GM08714 (cell line): Measurements from ENCODE around the gene SEC23IP.

ENCODE experiments used
- H3K4me3 ChIP-seq: fragments of 200-500 bp; sonication (Bioruptor generic); 2 replicates; pipeline ENCODE4 v1.5.1; 2014; ENCODE audit warnings: mild to moderate bottlenecking, low read length, inconsistent platforms
- ZNF274 ChIP-seq: IDR thresholded peaks from 2 replicates; pipeline ENCODE4 v1.6.1; 2012; ENCODE audit warnings: mild to moderate bottlenecking, low read depth, low read length

SEC23IP gene

GRCh38 chr10:119892188-119893065, at the start of gene SEC23IP:
Gene SEC23IP, plus strand, starts transcription at chr10:119892730. Its CDS starts 53 bp downstream, at chr10:119892783.
- peak within 1 kb of the TSS; percentile 83 for H3K4me3 ChIP-seq
- TF ChIP-seq ZNF274, result no peak

- H3K4me3 ChIP-seq, result no peak overlapping the region
- no peak for TF ChIP-seq ZNF274
These were observed 46.9 kb upstream of the SEC23IP start for GRCh38 chr10:119845656-119846055.

DNA sequence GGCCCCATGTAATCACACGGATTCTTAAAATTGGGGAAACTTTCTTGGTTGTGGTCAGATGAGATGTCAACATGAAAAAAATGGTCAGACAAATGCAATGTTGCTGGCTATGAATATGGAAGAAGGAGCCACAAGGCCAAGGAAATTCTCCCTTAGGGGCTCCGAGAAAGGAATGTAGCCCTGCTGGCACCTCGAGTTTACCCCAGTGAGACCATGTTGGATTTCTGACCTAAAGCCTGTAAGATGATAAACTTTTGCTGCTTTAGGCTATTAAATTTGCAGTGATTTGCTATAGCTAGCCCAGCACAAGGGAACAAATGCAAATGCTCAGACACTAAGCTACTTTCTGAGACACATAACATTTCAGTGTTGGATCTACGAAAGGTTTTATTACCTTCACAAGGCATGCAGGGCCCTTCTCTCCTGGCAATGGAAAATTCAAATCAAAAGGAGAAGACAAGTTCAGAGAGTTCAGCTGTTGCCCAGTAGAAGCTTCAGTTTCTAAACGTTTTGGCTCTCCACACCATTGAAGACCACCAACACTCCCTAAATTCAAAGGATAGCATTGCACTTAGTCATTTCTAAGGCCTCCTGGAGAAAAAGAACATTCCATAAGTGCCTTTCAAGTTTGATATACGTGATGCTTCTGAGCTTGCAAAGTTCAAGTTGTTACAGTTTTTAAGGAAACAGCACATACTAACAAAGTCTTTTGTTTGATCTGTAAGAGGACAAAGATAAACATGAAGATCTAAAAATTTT, 43.3 kb upstream of the SEC23IP start:
- no peak overlapping the region for H3K4me3 ChIP-seq
- no peak for TF ChIP-seq ZNF274

DNA sequence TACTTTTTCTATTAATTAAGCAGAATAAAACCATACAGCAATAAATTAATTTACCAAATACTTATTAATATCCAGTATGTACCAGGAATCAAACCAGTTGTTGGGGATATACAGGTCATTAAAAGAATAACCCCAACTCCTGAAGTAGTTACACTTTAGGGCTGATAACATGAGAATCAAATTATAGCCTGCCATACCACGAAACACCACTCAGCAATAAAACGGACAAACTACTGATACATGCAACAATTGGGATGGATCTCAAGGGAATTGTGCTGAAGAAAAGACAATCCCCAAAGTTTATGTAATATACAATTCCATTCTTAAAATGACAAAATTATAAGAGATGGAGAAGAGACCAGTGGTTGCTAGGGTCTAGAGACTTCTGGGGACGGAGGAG, 42.6 kb upstream of the SEC23IP start:
- no peak overlapping the region for H3K4me3 ChIP-seq
- TF ChIP-seq ZNF274, result no peak

DNA sequence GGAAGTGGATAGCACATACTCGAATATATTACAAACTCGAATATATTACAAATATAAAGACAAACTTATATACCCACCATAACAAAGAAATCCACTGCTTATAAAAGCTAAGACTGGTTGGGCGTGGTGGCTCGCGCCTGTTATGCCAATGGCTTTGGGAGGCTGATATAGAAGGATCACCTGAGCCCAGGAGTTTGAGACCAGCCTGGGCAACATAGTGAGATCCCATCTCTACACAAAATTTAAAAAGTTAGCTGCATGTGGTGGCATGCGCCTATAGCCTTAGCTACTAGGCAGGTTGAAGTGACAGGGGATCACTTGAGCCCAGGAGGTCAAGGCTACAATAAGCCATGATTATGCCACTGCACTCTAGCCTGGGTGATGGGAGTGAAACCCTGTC, 40.3 kb upstream of the SEC23IP start:
- no peak overlapping the region for H3K4me3 ChIP-seq
- TF ChIP-seq ZNF274, result no peak

DNA sequence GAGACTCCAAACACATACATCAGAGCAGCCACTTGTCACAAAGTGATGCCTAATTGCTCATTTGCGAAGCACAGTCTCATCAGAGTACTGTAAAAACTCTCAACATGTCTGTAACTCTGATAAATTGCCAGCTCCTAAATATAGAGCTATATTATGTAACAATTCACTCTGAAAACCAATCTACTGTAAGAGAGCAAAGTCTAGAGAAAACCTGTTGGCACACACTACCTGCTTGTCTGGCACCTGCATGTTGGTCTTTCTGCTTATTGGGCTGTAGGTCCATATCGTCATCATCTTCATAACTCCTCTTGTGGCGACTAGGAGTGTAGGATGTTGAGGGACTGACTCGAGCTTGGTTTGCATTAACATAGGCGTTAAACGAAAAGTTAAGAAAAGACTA, 39.7 kb upstream of the SEC23IP start:
- no peak for TF ChIP-seq ZNF274
- H3K4me3 ChIP-seq, result no peak overlapping the region

DNA sequence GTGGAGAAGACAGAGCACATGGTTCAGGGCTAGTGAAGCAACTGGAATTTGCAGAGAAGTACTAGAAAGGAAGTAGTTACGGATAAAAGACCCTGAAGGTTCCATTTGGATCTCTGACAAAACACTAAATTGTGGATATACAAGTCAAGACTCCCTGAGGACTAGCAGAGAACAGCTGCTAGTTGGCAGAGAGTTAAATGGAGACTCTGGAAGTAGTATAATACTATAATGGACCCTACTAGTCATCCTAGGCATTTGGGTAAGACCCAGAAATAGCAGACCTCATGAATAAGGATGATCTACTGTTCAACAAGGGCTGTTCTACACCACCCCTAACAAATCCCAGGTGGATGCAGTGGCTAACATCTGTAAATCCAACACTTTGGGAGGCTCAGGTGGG, 39.0 kb upstream of the SEC23IP start:
- no peak overlapping the region for H3K4me3 ChIP-seq
- TF ChIP-seq ZNF274, result no peak

- H3K4me3 ChIP-seq, result no peak overlapping the region
- TF ChIP-seq ZNF274, result no peak
These were observed 34.5 kb upstream of the SEC23IP start for GRCh38 chr10:119858063-119858462.

DNA sequence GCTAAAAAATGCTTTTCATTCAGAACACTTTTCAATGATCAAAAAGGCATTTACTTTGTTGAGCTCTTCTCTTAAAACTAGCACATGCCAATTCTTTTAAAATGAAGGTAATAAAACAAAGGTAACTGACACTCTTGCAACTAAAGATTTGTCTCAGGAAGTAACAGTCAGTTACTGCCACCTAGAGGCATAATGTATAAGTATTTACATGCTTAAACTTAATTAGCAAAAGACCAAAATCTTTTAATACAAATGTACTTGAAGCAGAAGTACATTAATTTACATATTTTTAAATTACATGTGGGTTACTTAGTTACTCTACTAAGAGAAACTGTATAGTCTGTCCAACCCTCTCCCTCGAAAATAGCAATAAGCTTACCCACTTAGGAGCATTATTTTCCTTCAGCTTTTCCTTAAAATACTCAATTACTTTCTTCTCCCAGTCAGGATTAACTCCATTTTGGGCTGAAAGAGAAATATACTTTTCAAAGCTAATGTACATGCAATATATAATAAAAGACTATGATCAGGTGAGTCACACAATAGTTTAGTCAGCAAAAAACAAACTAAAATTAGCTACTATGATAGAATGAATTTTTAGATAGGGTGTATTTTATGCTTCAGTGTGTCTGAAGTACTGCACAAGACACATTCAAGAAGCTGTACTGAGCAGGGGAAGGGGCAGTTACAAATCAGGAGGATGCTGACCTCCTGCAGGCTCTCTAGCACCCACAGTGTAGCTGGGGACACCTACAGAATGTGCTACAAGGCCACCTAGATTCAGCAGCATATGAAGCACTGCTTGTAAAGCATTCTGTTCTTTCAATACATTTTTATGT, 32.9 kb upstream of the SEC23IP start:
- H3K4me3 ChIP-seq, result no peak overlapping the region; the same call in 1 of the 2 replicates
- TF ChIP-seq ZNF274, result no peak

- TF ChIP-seq ZNF274, result no peak
- H3K4me3 ChIP-seq, result no peak overlapping the region
These were observed 31.5 kb upstream of the SEC23IP start for GRCh38 chr10:119860866-119861607.

GRCh38 chr10:119862524-119862923, 30.0 kb upstream of the SEC23IP start:
- no peak for TF ChIP-seq ZNF274
- H3K4me3 ChIP-seq, result no peak overlapping the region

DNA sequence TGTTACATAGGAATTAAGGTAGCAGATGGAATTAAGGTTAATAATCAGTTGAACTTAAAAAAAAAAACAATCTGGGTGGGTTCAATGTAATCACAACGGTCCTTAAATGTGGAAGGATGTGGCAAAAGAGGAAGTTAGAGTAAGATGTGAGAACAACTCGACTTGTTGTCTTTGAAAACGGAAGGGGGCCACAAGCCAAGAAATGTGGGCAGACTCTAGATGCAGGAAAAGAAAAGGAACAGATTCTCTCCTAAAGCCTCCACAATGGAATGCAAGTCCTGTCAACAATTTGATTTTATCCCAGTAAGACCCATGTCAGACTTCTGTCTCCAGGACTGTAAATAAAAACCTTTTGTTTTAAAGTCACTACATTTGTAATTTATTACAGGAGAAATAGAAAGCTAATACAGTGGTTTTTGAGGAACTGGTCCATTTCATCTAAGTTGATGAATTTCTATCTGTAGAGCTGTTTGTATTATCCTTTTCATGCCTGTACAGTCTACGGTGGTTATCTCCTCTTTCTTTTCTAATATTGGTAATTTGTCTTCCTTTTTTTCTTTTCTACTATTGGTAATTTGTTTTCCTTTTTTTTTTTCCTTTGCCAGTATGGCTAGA, 28.5 kb upstream of the SEC23IP start:
- no peak for TF ChIP-seq ZNF274
- no peak overlapping the region for H3K4me3 ChIP-seq

DNA sequence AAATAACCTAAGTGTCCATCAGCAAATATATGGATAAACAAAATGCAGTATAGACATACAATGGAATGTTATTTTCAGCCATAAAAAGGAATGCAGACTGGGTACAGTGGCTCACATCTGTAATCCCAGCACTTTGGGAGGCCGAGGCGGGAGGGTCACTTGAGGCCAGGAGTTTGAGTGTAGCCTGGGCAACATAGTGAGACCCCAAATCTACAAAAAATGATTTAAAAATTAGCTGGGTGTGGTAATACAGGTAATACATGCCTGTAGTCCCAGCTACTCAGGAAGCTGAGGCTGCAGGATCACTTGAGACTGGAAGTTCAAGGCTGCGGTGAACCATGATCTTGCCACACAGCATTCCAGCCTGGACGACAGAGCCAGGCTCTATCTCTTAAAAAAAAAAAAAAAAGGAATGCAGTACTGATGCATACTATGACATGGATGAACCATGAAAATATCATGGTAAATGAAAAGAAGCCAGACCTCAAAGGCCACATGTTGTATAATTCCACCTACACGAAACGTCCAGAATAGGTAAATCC, 26.8 kb upstream of the SEC23IP start:
- no peak for TF ChIP-seq ZNF274
- no peak overlapping the region for H3K4me3 ChIP-seq
